Measurements from ENCODE around the gene RNASE8. TPM values are rescaled to one million over a fixed set of nuclear protein-coding genes. Genes with fewer than 3 reads are reported as not detected.

RNASE8 gene
- total RNA-seq, 1 experiment from 2014 or later = not detected

- TF ChIP-seq ZNF281 (CRISPR knock-in tag; IDR thresholded peaks at IDR 0.05) = 0 out of 2 replicates have a peak, but pooled peaks have one; percentile 62
- no peak for TF ChIP-seq HMGXB4 (CRISPR knock-in tag; IDR thresholded peaks at IDR 0.05)
- 0 out of 2 replicates have a peak, but pooled peaks have one; percentile 42 for TF ChIP-seq E2F5 (CRISPR knock-in tag; IDR thresholded peaks at IDR 0.05)
- TF ChIP-seq CDX4 (CRISPR knock-in tag; IDR thresholded peaks at IDR 0.05; ENCODE audit: borderline replicate concordance) = no peak
- TF ChIP-seq MYBL2 (CRISPR knock-in tag; IDR thresholded peaks at IDR 0.05) = peak; percentile 60; the same call in 1 of the 2 replicates
- no peak for TF ChIP-seq ATF2 (CRISPR knock-in tag; IDR thresholded peaks at IDR 0.05; ENCODE audit: borderline replicate concordance, low read depth)
- TF ChIP-seq ZBTB43 (CRISPR knock-in tag; IDR thresholded peaks at IDR 0.05) = no peak
- no peak for TF ChIP-seq MAX (CRISPR knock-in tag; IDR thresholded peaks at IDR 0.05)
- TF ChIP-seq PREB (CRISPR knock-in tag; IDR thresholded peaks at IDR 0.05; ENCODE audit: borderline replicate concordance) = no peak
- no peak for TF ChIP-seq RORB (CRISPR knock-in tag; IDR thresholded peaks at IDR 0.05)
- no peak for TF ChIP-seq GRHL2 (CRISPR knock-in tag; IDR thresholded peaks at IDR 0.05; ENCODE audit: insufficient replicate concordance, severe bottlenecking)
- no peak for TF ChIP-seq ZBTB21 (CRISPR knock-in tag; IDR thresholded peaks at IDR 0.05; ENCODE audit: borderline replicate concordance)
- TF ChIP-seq FOXP4 (CRISPR knock-in tag; IDR thresholded peaks at IDR 0.05) = no peak
- peak; percentile 95 for TF ChIP-seq ZNF263 (CRISPR knock-in tag; IDR thresholded peaks at IDR 0.05; ENCODE audit: low read depth)
- TF ChIP-seq ZNF423 (CRISPR knock-in tag; IDR thresholded peaks at IDR 0.05) = 0 out of 2 replicates have a peak, but pooled peaks have one; percentile 13
- TF ChIP-seq HMGA2 (CRISPR knock-in tag; IDR thresholded peaks at IDR 0.05) = no peak
Observed at GRCh38 chr14:21071225-21072030, 13.8 kb downstream of the RNASE8 start (continued).

All from WTC11 (cell line).